Skeletal muscle satellite cell (primary cell): ENCODE results near the gene LRRC17.
"Not testable (repeated sequence)": the region's sequence is repeated elsewhere in the genome, so short reads cannot be mapped to it uniquely, and the experiment has no call there.

ENCODE experiments used
- H3K27me3 ChIP-seq: 2 replicates; pipeline ENCODE4 v1.7.0; 2013; ENCODE audit warnings: low read length; ENCODE audit not compliant: control insufficient read depth, insufficient read depth
- H3K36me3 ChIP-seq: 2 replicates; pipeline ENCODE4 v1.7.0; 2013; ENCODE audit warnings: mild to moderate bottlenecking, control low read depth, low read length; ENCODE audit not compliant: insufficient read depth
- H3K4me1 ChIP-seq: 2 replicates; pipeline ENCODE4 v1.7.0; 2013; ENCODE audit warnings: low read length; ENCODE audit not compliant: control insufficient read depth, insufficient read depth
- H3K4me2 ChIP-seq: 2 replicates; pipeline ENCODE4 v1.7.0; 2013; ENCODE audit warnings: mild to moderate bottlenecking, low read length
- H3K4me3 ChIP-seq: 2 replicates; pipeline ENCODE4 v1.7.0; 2013; ENCODE audit warnings: low read length
- H3K9ac ChIP-seq: 2 replicates; pipeline ENCODE4 v1.7.0; 2013; ENCODE audit warnings: mild to moderate bottlenecking, low read depth, low read length, moderate library complexity
- H3K9me3 ChIP-seq: replicated peaks from 2 replicates; pipeline ENCODE4 v1.7.0; 2013; ENCODE audit warnings: mild to moderate bottlenecking, control low read depth, low read length

The LRRC17 gene

DNA sequence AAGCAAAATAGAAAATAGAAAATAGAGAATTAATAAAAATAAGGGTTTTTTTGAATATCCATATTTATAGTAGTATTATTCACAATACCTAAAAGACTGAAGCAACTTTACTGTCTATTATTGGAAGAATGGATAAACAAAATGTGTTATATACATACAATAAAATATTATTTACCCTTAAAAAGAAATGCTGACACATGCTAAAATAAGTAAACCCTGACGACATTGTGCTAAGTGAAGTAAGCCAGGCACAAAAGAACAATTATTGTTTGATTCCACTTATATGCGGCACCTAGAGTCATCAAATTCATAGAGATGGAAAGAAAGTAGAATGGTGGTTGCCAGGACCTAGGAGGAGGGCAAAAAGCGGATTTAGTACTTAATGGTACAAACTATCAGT, 39.0 kb downstream of the LRRC17 start:
- Histone ChIP-seq H3K4me2 (no peak overlapping the region), H3K9me3 (no peaks in the 10 kb centered on the region), H3K27me3 (no peaks in the 10 kb centered on the region), H3K4me3 (no peak overlapping the region), H3K4me1 (no peaks in the 10 kb centered on the region), H3K36me3 (no peaks in the 10 kb centered on the region), H3K9ac (no peak overlapping the region)

DNA sequence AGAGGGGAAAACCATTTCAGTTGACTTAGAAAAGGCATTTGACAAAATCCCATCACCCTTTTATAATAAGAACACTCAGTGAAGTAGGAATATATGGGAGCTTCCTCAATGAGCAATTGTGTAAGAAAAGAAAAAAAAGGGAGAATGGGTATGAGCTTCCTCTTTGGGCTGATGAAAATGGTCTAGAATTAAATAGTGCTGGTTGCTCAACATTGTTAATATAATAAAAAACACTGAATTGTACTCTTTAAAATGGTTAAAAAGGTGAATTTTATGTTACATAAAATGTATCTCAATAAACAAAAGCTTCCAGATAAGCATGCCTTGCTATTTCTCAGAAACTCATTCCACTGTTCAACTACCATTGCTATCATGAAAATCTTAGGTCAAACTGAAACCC, 40.6 kb downstream of the LRRC17 start:
- no peaks in the 10 kb centered on the region for H3K4me1 ChIP-seq
- H3K9me3 ChIP-seq, result no peaks in the 10 kb centered on the region

DNA sequence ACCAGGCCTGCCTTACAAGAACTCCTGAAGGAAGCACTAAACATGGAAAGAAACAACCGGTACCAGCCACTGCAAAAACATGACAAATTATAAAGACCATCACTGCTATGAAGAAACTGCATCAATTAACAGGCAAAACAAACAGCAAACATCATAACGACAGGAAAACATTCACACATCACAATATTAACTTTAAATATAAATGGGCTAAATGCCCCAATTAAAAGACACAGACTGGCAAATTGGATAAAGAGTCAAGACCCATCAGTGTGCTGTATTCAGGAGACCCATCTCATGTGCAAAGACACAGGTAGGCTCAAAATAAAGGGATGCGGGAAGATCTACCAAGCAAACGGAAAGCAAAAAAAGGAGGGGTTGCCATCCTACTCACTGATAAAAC, 41.6 kb downstream of the LRRC17 start:
- H3K4me1 ChIP-seq, H3K9ac ChIP-seq, H3K36me3 ChIP-seq, H3K9me3 ChIP-seq, H3K27me3 ChIP-seq, H3K4me3 ChIP-seq, H3K4me2 ChIP-seq: not testable (repeated sequence)

More for the DNA sequence above, 40.6 kb downstream of the LRRC17 start:
- Histone ChIP-seq H3K27me3 (no peaks in the 10 kb centered on the region), H3K4me2 (no peak overlapping the region), H3K9ac (no peak overlapping the region), H3K36me3 (no peaks in the 10 kb centered on the region), H3K4me3 (no peak overlapping the region)

DNA sequence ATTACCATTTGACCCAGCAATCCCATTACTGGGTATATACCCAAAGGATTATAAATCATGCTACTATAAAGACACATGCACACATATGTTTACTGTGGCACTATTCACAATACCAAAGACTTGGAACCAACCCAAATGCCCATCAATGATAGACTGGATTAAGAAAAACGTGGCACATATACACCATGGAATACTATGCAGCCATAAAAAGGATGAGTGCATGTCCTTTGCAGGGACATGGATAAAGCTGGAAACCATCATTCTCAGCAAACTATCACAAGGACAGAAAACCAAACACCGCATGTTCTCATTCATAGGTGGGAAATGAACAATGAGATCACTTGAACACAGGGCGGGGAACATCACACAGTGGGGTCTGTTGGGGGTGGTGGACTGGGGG, 45.2 kb downstream of the LRRC17 start:
- not testable (repeated sequence) for H3K4me1 ChIP-seq, H3K9me3 ChIP-seq, H3K36me3 ChIP-seq, H3K27me3 ChIP-seq, H3K4me3 ChIP-seq, H3K4me2 ChIP-seq, H3K9ac ChIP-seq

DNA sequence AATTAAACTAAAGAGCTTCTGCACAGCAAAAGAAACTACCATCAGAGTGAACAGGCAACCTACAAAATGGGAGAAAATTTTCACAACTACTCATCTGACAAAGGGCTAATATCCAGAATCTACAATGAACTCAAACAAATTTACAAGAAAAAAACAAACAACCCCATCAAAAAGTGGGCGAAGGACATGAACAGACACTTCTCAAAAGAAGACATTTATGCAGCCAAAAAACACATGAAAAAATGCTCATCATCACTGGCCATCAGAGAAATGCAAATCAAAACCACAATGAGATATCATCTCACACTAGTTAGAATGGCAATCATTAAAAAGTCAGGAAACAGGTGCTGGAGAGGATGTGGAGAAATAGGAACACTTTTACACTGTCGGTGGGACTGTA, 49.2 kb downstream of the LRRC17 start:
- H3K27me3 ChIP-seq, H3K4me2 ChIP-seq, H3K4me3 ChIP-seq, H3K4me1 ChIP-seq, H3K36me3 ChIP-seq, H3K9ac ChIP-seq, H3K9me3 ChIP-seq: not testable (repeated sequence)

DNA sequence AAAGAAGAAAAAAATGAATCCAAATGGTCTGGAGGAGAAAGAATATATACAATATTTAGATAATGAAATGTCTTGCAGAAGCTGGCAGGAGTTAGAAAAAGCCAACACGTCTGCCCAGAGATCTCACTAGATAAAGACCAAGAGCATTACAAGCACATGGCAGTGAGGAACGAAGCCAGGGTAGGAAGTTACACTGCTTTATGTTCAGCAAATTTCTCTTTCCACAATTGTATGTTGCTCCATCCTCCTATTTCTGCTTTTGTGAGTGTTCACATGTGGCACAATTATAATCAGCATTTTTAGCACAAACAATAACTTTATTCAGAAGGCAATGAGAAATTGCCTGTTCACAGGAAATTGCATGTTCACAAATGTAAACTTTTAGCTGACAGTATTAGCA, 53.7 kb downstream of the LRRC17 start:
- no peaks in the 10 kb centered on the region for H3K4me1 ChIP-seq
- no peaks in the 10 kb centered on the region for H3K9me3 ChIP-seq
- no peak overlapping the region for H3K9ac ChIP-seq
- no peaks in the 10 kb centered on the region for H3K27me3 ChIP-seq
- H3K4me3 ChIP-seq, result no peak overlapping the region
- no peaks in the 10 kb centered on the region for H3K36me3 ChIP-seq
- no peak overlapping the region for H3K4me2 ChIP-seq

DNA sequence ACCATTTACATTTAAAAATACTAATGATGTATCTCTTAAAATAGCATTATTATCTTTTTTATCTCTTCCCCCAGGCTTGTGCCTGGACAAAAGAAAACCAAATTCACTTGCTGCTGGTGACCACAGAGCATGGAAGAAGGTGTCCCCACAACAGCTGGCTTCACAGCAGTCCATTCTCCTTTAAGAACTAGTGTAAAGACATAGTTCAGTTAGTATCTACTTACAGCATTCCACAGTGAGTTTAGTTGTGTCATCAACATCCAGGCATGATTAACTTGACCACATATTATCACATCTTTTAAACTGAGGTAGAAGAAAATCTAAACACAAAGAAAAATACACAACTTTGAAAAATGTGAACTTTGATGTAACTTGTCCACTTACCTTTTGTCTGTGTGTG, 55.0 kb downstream of the LRRC17 start:
- Histone ChIP-seq H3K27me3 (no peaks in the 10 kb centered on the region), H3K4me2 (no peak overlapping the region), H3K4me3 (no peak overlapping the region), H3K36me3 (no peaks in the 10 kb centered on the region), H3K9ac (no peak overlapping the region), H3K9me3 (no peaks in the 10 kb centered on the region), H3K4me1 (no peaks in the 10 kb centered on the region)

DNA sequence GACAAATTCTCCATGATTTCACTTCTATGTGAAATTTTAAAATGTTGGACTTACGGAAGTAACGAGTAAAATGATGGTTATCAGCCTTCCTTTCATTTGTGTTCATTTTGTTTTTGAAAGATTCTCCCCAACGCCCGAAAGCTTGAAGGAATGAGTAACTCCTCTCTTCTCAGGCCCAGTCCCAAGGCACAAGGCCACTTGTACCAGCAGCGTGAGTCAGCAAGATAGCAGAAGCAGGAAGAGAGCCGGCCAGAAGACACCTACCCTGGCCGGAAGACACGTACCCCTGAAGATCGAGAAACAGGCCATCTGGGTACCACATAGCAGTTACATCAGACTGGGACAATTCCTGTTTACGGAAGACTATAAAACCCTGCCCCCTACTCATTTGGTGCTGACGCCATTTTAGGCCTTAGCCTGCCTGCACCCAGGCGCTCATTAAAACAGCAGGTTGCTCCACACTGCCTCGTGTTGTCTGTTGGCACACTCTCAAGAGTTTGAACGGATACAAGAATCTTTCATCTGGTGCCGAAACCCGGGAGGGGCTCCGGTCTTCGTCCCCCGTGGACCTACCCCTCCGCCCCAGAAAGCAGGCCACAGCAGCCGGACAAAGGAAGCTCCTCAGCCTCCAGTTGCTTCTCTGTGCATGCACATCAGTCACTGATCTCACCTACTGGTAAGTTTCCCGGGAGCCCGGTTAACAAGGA, 60.4 kb downstream of the LRRC17 start:
- Histone ChIP-seq H3K4me3 (no peak overlapping the region), H3K36me3 (no peaks in the 10 kb centered on the region), H3K4me1 (peaks cover 3% of the 10 kb centered on the region), H3K27me3 (no peaks in the 10 kb centered on the region), H3K4me2 (no peak overlapping the region), H3K9me3 (no peaks in the 10 kb centered on the region), H3K9ac (no peak overlapping the region)

DNA sequence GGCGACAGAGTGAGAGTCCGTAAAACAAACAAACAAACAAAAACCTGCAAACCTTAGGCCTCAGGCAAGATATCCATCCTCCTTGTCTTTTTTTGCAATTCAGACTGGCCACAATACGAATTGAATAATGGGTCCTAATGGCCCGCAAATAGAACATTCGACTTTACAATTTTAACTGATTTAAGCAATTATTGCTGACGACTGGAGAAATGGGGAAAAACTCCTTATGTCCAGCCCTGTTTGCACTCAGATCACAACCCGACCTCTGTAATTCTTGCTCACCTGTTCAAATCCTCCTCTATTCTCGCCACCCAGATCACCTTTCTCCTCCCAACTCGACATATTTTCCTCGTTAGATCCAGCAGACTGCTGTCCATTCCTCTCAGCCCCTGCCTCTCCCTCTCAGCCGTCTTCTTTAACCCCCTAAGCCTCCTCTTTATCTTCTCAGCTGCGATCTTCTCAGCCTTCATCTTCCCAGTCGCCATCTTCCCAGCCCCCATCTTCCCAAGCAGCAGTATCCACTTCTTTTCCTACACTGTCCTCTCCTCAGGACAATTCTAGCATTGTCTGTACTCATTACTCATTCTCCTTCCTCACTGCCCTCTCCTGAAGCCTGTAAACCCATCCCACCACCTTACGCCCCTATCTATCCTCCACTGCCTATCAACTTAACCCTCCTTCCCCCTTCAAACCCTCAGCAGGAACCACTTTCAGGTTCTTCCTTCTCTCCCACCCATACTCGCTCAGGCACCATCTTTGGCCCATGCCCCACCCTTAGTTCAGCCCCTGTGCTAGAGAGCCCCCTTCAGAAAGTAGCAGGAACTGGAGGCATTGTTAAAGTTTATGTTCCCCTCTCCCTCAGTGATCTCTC, 61.8 kb downstream of the LRRC17 start:
- H3K36me3 ChIP-seq, result no peaks in the 10 kb centered on the region
- H3K9me3 ChIP-seq, result no peaks in the 10 kb centered on the region
- no peaks in the 10 kb centered on the region for H3K27me3 ChIP-seq
- no peak overlapping the region for H3K4me3 ChIP-seq
- H3K4me2 ChIP-seq, result no peak overlapping the region
- H3K4me1 ChIP-seq, result peaks cover 6% of the 10 kb centered on the region
- H3K9ac ChIP-seq, result no peak overlapping the region

DNA sequence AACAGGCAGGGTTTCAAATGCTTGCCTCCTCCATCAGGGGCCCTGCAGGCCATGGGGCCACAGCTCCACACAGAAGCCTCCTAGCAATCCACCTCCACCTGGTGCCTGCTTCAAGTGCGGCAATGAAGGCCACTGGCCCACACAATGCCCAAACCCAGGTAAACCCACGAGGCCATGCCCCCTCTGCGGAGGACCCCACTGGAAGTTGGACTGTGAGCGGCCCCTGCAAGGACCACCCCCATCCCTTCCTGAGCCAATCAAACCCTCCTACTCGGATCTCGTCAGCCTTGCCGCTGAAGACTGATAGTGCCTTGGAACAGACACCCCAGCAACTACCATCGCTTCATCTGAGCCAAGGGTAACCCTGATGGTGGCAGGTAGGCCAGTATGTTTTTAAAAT, 63.1 kb downstream of the LRRC17 start:
- Histone ChIP-seq H3K9ac (no peak overlapping the region), H3K27me3 (no peaks in the 10 kb centered on the region), H3K9me3 (no peaks in the 10 kb centered on the region), H3K4me1 (peaks cover 6% of the 10 kb centered on the region), H3K36me3 (no peaks in the 10 kb centered on the region), H3K4me3 (no peak overlapping the region), H3K4me2 (no peak overlapping the region)

DNA sequence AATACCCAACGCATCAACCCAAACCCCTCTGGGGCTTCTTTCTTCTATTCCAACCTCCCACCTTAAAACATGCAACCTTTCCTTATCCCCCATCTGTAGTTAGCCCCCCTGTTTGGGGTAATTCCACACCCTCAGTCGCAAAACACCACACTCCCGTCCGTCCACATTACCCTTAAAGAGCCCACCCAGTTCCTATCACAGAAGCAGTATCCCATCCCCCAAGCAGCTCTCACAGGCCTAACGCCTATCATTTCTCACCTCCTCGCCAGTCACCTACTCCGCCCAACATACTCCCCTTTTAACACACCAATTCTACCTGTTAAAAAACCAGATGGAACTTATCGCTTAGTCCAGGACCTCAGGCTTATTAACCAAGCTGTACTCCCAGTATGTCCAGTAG, 63.7 kb downstream of the LRRC17 start:
- Histone ChIP-seq H3K4me1 (peaks cover 6% of the 10 kb centered on the region), H3K9ac (no peak overlapping the region), H3K36me3 (no peaks in the 10 kb centered on the region), H3K27me3 (no peaks in the 10 kb centered on the region), H3K4me3 (no peak overlapping the region), H3K4me2 (no peak overlapping the region), H3K9me3 (no peaks in the 10 kb centered on the region)

DNA sequence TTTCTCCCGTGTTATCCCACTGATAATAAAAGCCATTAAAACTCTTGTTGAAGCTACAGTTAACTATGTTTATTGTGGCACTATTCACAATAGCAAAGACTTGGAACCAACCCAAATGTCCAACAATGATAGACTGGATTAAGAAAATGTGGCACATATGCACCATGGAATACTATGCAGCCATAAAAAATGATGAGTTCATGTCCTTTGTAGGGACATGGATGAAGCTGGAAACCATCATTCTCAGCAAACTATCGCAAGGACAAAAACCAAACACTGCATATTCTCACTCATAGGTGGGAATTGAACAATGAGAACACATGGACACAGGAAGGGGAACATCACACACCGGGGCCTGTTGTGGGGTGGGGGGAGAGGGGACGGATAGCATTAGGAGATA, 64.8 kb downstream of the LRRC17 start:
- H3K4me2 ChIP-seq, H3K4me1 ChIP-seq, H3K4me3 ChIP-seq, H3K9ac ChIP-seq, H3K27me3 ChIP-seq, H3K36me3 ChIP-seq, H3K9me3 ChIP-seq: not testable (repeated sequence)
